Measurements from ENCODE around the gene OVOL1.

The OVOL1 gene

GRCh38 chr11:65844231-65844872 is 57.5 kb downstream of the OVOL1 start:
- Histone ChIP-seq H3K4me3 (no peak overlapping the region), H3K9ac (no peak overlapping the region), H3K4me1 (no peaks in the 10 kb centered on the region), H3K27ac (no peak overlapping the region), H3K36me3 (no peaks in the 10 kb centered on the region; a peak in 1 of 22 replicates), H3K4me2 (no peak overlapping the region), H3K27me3 (no peaks in the 10 kb centered on the region), H4K20me1 (peaks cover 0 to 16% (median 4%) of the 10 kb centered on the region in 11 experiments; a peak in 11 of 22 replicates), H3K9me3 (replicated peaks in 1 of 11) (no peaks in the 10 kb centered on the region)
- TF ChIP-seq Cebpa-rat (IDR thresholded peaks at IDR 0.05), result no peak
